MM.1S (cell line): ENCODE measurements around the gene PIEZO2.

Experiments used
- DNase-seq: peaks from one replicate; pipeline ENCODE4 v3.0.0-alpha.2; 2015
- H2AFZ ChIP-seq: fragments of 300-600 bp; sonication (generic); 2 replicates; pipeline ENCODE4 v1.6.0; 2016; ENCODE audit warnings: antibody characterized with exemption, low read length
- H3F3A ChIP-seq: fragments of 300-600 bp; sonication (generic); 2 replicates; pipeline ENCODE4 v1.6.1; 2016; ENCODE audit warnings: mild to moderate bottlenecking, antibody characterized with exemption, low read length, moderate library complexity, mixed read lengths; ENCODE audit not compliant: insufficient read depth
- H3K27ac ChIP-seq: fragments of 300-600 bp; sonication (generic); 2 replicates; pipeline ENCODE4 v1.5.1; 2016; ENCODE audit warnings: mild to moderate bottlenecking, low read length
- H3K27me3 ChIP-seq: fragments of 300-600 bp; sonication (generic); replicated peaks from 2 replicates; pipeline ENCODE4 v1.6.0; 2016; ENCODE audit warnings: low read length; ENCODE audit not compliant: insufficient read depth
- H3K36me3 ChIP-seq: fragments of 300-600 bp; sonication (generic); replicated peaks from 2 replicates; pipeline ENCODE4 v1.6.1; 2016; ENCODE audit warnings: mild to moderate bottlenecking, low read length, mixed read lengths; ENCODE audit not compliant: insufficient read depth
- H3K4me1 ChIP-seq: fragments of 300-600 bp; sonication (generic); 2 replicates; pipeline ENCODE4 v1.6.1; 2016; ENCODE audit warnings: low read length, mixed read lengths
- H3K4me2 ChIP-seq: fragments of 300-600 bp; sonication (generic); 2 replicates; pipeline ENCODE4 v1.6.0; 2016; ENCODE audit warnings: low read depth, low read length
- H3K4me3 ChIP-seq: fragments of 300-600 bp; sonication (generic); 2 replicates; pipeline ENCODE4 v1.5.1; 2016; ENCODE audit warnings: low read length, mixed read lengths
- H3K79me2 ChIP-seq: fragments of 300-600 bp; sonication (generic); 2 replicates; pipeline ENCODE4 v1.6.1; 2016; ENCODE audit warnings: mixed run types, low read length, mixed read lengths
- H3K9ac ChIP-seq: fragments of 300-600 bp; sonication (generic); 2 replicates; pipeline ENCODE4 v1.6.1; 2016; ENCODE audit warnings: low read length, mixed read lengths
- H3K9me2 ChIP-seq: fragments of 300-600 bp; sonication (generic); replicated peaks from 2 replicates; pipeline ENCODE4 v1.6.1; 2016; ENCODE audit warnings: mild to moderate bottlenecking, low read length, mixed read lengths; ENCODE audit not compliant: insufficient read depth
- H3K9me3 ChIP-seq: fragments of 300-600 bp; sonication (generic); replicated peaks from 2 replicates; pipeline ENCODE4 v1.6.1; 2016; ENCODE audit warnings: mild to moderate bottlenecking, low read length, mixed read lengths; ENCODE audit not compliant: insufficient read depth
- H4K20me1 ChIP-seq: fragments of 300-600 bp; sonication (generic); 2 replicates; pipeline ENCODE4 v1.6.1; 2016; ENCODE audit warnings: mild to moderate bottlenecking, low read length, moderate library complexity, mixed read lengths; ENCODE audit not compliant: insufficient read depth
- CTCF ChIP-seq: fragments of 300-600 bp; sonication (generic); IDR thresholded peaks from 2 replicates; pipeline ENCODE4 v1.5.1; 2016; ENCODE audit warnings: antibody characterized with exemption, low read length, mixed read lengths
- EZH2 ChIP-seq: fragments of 300-600 bp; sonication (generic); optimal IDR thresholded peaks from 2 replicates; pipeline ENCODE3; 2017; ENCODE audit warnings: low read depth, mild to moderate bottlenecking, antibody characterized with exemption, low read length, mixed read lengths
- EZH2phosphoT487 ChIP-seq: fragments of 300-600 bp; sonication (generic); IDR thresholded peaks from 2 replicates; pipeline ENCODE4 v1.6.1; 2018; ENCODE audit warnings: antibody characterized with exemption, low read length

The PIEZO2 gene

DNA sequence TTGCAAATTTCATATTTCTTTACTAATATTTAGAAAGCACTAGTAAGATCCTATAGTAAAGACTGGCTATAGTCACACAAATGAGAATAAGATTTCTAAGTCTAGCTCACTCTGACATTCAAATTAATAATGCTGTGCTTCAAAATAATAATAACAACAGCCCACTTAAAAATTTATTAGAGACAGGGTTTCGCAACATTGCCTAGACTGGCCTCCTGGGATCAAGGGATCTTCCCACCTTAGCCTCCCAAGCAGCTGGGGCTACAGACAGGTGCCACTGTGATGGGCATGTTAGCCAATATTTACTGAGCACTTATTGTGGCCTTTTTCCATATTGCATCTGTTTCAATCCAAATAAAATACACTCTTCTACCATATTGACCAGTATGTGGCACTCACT, 96.1 kb downstream of the PIEZO2 start:
- DNase-seq = no peak
- no peak overlapping the region for H3K4me3 ChIP-seq
- no peaks in the 10 kb centered on the region for H3K27me3 ChIP-seq
- H3F3A ChIP-seq = no peaks in the 10 kb centered on the region
- TF ChIP-seq EZH2phosphoT487 (no peak), EZH2 (no peak), CTCF (no peak)
- H2AFZ ChIP-seq = no peak overlapping the region
- H3K4me2 ChIP-seq = no peak overlapping the region
- no peaks in the 10 kb centered on the region for H3K9me2 ChIP-seq
- no peaks in the 10 kb centered on the region for H3K79me2 ChIP-seq
- H3K27ac ChIP-seq = no peak overlapping the region
- H3K9me3 ChIP-seq = no peaks in the 10 kb centered on the region
- no peaks in the 10 kb centered on the region for H3K36me3 ChIP-seq
- no peaks in the 10 kb centered on the region for H3K4me1 ChIP-seq
- no peak overlapping the region for H3K9ac ChIP-seq
- no peaks in the 10 kb centered on the region for H4K20me1 ChIP-seq

GRCh38 chr18:11052800-11053199, 96.6 kb downstream of the PIEZO2 start:
- Histone ChIP-seq H3K9me2 (no peaks in the 10 kb centered on the region), H3K27ac (no peak overlapping the region), H3K9ac (no peak overlapping the region), H3F3A (no peaks in the 10 kb centered on the region), H3K27me3 (no peaks in the 10 kb centered on the region), H3K4me1 (no peaks in the 10 kb centered on the region), H2AFZ (no peak overlapping the region), H3K4me2 (no peak overlapping the region), H3K4me3 (no peak overlapping the region), H3K9me3 (no peaks in the 10 kb centered on the region), H4K20me1 (no peaks in the 10 kb centered on the region), H3K79me2 (no peaks in the 10 kb centered on the region), H3K36me3 (no peaks in the 10 kb centered on the region)
- no peak for DNase-seq
- TF ChIP-seq CTCF (no peak), EZH2 (no peak), EZH2phosphoT487 (no peak)

- TF ChIP-seq EZH2phosphoT487 (no peak), EZH2 (no peak), CTCF (no peak)
Measured at GRCh38 chr18:11051462-11051861, 97.9 kb downstream of the PIEZO2 start.

More at GRCh38 chr18:11051462-11051861, 97.9 kb downstream of the PIEZO2 start:
- no peaks in the 10 kb centered on the region for H4K20me1 ChIP-seq
- no peaks in the 10 kb centered on the region for H3K36me3 ChIP-seq
- no peak overlapping the region for H3K9ac ChIP-seq
- no peaks in the 10 kb centered on the region for H3F3A ChIP-seq
- H3K4me1 ChIP-seq = no peaks in the 10 kb centered on the region
- H3K4me3 ChIP-seq = no peak overlapping the region
- H3K9me2 ChIP-seq = no peaks in the 10 kb centered on the region
- no peaks in the 10 kb centered on the region for H3K9me3 ChIP-seq
- H3K27me3 ChIP-seq = no peaks in the 10 kb centered on the region
- no peak overlapping the region for H2AFZ ChIP-seq
- DNase-seq = no peak
- no peaks in the 10 kb centered on the region for H3K79me2 ChIP-seq
- H3K27ac ChIP-seq = no peak overlapping the region
- H3K4me2 ChIP-seq = no peak overlapping the region
